GM23248 (cell line): ENCODE data around the gene TTC21B. TPM values are rescaled to one million over a fixed set of nuclear protein-coding genes. Genes with fewer than 3 reads are reported as not detected.

ENCODE experiments used
- DNase-seq: peaks from one replicate; pipeline ENCODE4 v3.0.0-alpha.2; 2015
- H2AFZ ChIP-seq: fragments of 200-600 bp; sonication (generic); 2 replicates; pipeline ENCODE4 v1.6.1; 2016; ENCODE audit warnings: antibody characterized with exemption
- H3F3A ChIP-seq: fragments of 200-600 bp; sonication (generic); 2 replicates; pipeline ENCODE4 v1.6.1; 2016; ENCODE audit warnings: mild to moderate bottlenecking, antibody characterized with exemption, mixed run types; ENCODE audit not compliant: insufficient read depth
- H3K27ac ChIP-seq: fragments of 200-600 bp; sonication (generic); 2 replicates; pipeline ENCODE4 v1.5.1; 2016; ENCODE audit warnings: mild to moderate bottlenecking
- H3K27me3 ChIP-seq: fragments of 200-600 bp; sonication (generic); replicated peaks from 2 replicates; pipeline ENCODE4 v1.6.1; 2016; ENCODE audit warnings: mild to moderate bottlenecking; ENCODE audit not compliant: insufficient read depth
- H3K36me3 ChIP-seq: fragments of 200-600 bp; sonication (generic); 2 replicates; pipeline ENCODE4 v1.6.1; 2016; ENCODE audit warnings: low read depth, mild to moderate bottlenecking
- H3K4me1 ChIP-seq: fragments of 200-600 bp; sonication (generic); 2 replicates; pipeline ENCODE4 v1.6.1; 2016; ENCODE audit warnings: mild to moderate bottlenecking; ENCODE audit not compliant: insufficient read depth
- H3K4me2 ChIP-seq: fragments of 200-600 bp; sonication (generic); one replicate; pipeline ENCODE4 v1.6.1; 2016; ENCODE audit warnings: mild to moderate bottlenecking; ENCODE audit not compliant: unreplicated experiment
- H3K4me3 ChIP-seq: fragments of 200-600 bp; sonication (generic); 2 replicates; pipeline ENCODE4 v1.5.1; 2016; ENCODE audit warnings: mild to moderate bottlenecking
- H3K79me2 ChIP-seq: fragments of 200-600 bp; sonication (generic); 2 replicates; pipeline ENCODE4 v1.6.1; 2016; ENCODE audit warnings: mild to moderate bottlenecking; ENCODE audit not compliant: insufficient read depth
- H3K9ac ChIP-seq: fragments of 200-600 bp; sonication (generic); 2 replicates; pipeline ENCODE4 v1.6.1; 2016; ENCODE audit warnings: mild to moderate bottlenecking
- H3K9me2 ChIP-seq: fragments of 200-600 bp; sonication (generic); 2 replicates; pipeline ENCODE4 v1.6.1; 2016; ENCODE audit warnings: mixed run types, mild to moderate bottlenecking, moderate library complexity; ENCODE audit not compliant: insufficient read depth
- H3K9me3 ChIP-seq: fragments of 200-600 bp; sonication (generic); one replicate; pipeline ENCODE4 v1.6.1; 2017; ENCODE audit warnings: low read depth
- H4K20me1 ChIP-seq: fragments of 200-600 bp; sonication (generic); 2 replicates; pipeline ENCODE4 v1.6.0; 2016; ENCODE audit not compliant: insufficient read depth
- EZH2 ChIP-seq: fragments of 200-600 bp; sonication (generic); IDR thresholded peaks from 2 replicates; pipeline ENCODE4 v1.6.1; 2018; ENCODE audit warnings: antibody characterized with exemption, mild to moderate bottlenecking; ENCODE audit not compliant: insufficient read depth, poor library complexity, severe bottlenecking
- EZH2phosphoT487 ChIP-seq: fragments of 200-600 bp; sonication (generic); IDR thresholded peaks from 2 replicates; pipeline ENCODE4 v1.6.1; 2018; ENCODE audit warnings: antibody characterized with exemption, moderate library complexity, mild to moderate bottlenecking, low read depth; ENCODE audit not compliant: insufficient read depth
- WGBS, 2 experiments: methylation state at CpG; one replicate each; pipeline ENCODE4 v1.1.6; 2015 to 2017; ENCODE audit warnings: low lambda C conversion rate in 2 of 2, low coverage in 1 of 2; ENCODE audit errors: missing lambda C conversion rate in 2 of 2; 5-methylcytosine and 5-hydroxymethylcytosine counted together
- in situ Hi-C: fragments of 300-500 bp; cut with MboI; formaldehyde crosslinking; loops from 2 replicates; pipeline ENCODE4 v1.15.0; 2020
- polyA plus RNA-seq: library from polyadenylated mRNA; unstranded; fragments of >200 nt; fragmentation: Nextera tagmentation; extraction: Ambion mirVana; gene quantifications from 2 replicates; pipeline ENCODE4 v1.2.1, GENCODE V29; 2016
- total RNA-seq: library from RNA; depleted of rRNA; stranded (reverse); fragments of >200 nt; shearing (Covaris generic); gene quantifications from 2 replicates; pipeline ENCODE4 v1.2.3, GENCODE V29; 2014

The TTC21B gene
- total and polyA plus RNA-seq, 2 experiments from 2014 or later, result 6.6 to 15.3 TPM

DNA sequence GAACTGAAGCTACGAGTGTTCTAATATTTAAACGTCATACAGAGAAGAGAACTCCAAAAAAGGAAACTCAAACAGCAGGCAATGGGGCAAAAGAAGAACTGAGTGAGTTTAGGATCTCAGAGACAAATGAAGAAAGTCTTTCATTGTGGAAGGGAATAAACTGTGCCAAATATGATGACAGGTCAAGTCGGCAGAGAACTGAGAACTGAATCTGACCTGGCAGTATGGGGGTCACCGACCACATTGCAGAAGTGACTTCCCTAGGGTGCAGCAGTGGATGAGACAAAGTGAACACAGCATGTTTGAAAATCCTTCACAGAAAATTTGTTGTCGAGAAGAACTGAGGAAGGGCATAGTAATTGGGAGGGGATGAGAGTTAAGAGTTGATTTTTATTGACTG is 55.9 kb downstream of the TTC21B start:
- Histone ChIP-seq H3K36me3 (peaks cover 26% of the 10 kb centered on the region), H4K20me1 (no peaks in the 10 kb centered on the region), H3K4me1 (no peaks in the 10 kb centered on the region), H3K4me2 (no peak overlapping the region), H3K9me3 (no peaks in the 10 kb centered on the region), H3K9ac (no peak overlapping the region), H3K79me2 (no peaks in the 10 kb centered on the region), H3K4me3 (no peak overlapping the region), H3K27me3 (no peaks in the 10 kb centered on the region), H3K27ac (no peak overlapping the region), H3K9me2 (no peaks in the 10 kb centered on the region), H3F3A (no peaks in the 10 kb centered on the region), H2AFZ (no peak overlapping the region)
- 93 to 95% methylated on average over 5 of the region's 5 CpGs for WGBS, 2 experiments
- DNase-seq, result no peak
- TF ChIP-seq EZH2phosphoT487, result no peak
- TF ChIP-seq EZH2, result no peak
- in situ Hi-C loops, result no loop called here

DNA sequence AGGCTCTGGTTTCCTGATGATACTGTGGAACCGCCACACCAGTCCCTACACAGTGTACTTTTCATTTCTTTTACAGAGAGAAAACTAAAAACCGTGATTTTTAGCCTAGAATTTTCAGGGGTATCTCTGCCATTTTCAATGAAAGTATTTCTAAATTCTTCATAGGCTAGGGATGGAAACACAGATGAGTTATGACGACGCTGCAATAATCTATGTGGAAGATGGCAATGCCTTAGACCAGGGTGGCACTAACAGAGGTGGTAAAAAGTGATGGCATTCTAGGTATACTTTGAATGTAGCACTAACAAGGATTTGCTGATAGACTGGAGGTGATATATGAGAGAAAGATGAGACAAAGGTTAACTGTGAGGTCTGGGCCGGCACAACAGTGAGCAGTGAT is 56.5 kb downstream of the TTC21B start:
- H3K9ac ChIP-seq, result no peak overlapping the region
- TF ChIP-seq EZH2phosphoT487, result no peak
- TF ChIP-seq EZH2, result no peak
- no peak overlapping the region for H2AFZ ChIP-seq
- in situ Hi-C loops, result no loop called here
- H3K4me1 ChIP-seq, result no peaks in the 10 kb centered on the region
- H4K20me1 ChIP-seq, result no peaks in the 10 kb centered on the region
- no peak overlapping the region for H3K4me2 ChIP-seq
- H3F3A ChIP-seq, result no peaks in the 10 kb centered on the region
- no peaks in the 10 kb centered on the region for H3K27me3 ChIP-seq
- no peaks in the 10 kb centered on the region for H3K79me2 ChIP-seq
- H3K4me3 ChIP-seq, result no peak overlapping the region
- no peak for DNase-seq
- no peaks in the 10 kb centered on the region for H3K9me2 ChIP-seq
- WGBS, 2 experiments, result 96 to 99% methylated on average over 5 of the region's 5 CpGs
- peaks cover 26% of the 10 kb centered on the region for H3K36me3 ChIP-seq
- no peaks in the 10 kb centered on the region for H3K9me3 ChIP-seq
- H3K27ac ChIP-seq, result no peak overlapping the region

DNA sequence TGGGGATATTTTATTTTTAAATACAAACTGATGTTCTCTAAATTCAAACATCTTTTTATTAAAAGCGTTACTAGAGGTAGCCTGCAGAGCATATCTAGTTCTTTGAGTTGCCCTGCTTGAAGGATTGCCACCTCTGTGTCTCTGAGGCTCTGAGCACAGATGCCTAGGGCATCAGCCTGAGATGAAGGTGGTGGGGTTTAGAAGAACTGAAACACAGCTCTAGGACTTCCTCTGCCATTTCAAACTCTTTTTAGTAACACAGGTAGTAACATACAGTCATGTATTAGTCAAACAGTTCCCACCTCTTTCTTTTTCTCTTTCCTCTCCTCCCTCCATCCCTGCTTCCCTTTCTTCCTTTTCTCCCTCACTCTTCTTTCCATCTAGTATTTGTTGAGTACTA is 57.6 kb downstream of the TTC21B start:
- in situ Hi-C loops, result no loop called here
- no peak overlapping the region for H3K4me2 ChIP-seq
- DNase-seq, result no peak

DNA sequence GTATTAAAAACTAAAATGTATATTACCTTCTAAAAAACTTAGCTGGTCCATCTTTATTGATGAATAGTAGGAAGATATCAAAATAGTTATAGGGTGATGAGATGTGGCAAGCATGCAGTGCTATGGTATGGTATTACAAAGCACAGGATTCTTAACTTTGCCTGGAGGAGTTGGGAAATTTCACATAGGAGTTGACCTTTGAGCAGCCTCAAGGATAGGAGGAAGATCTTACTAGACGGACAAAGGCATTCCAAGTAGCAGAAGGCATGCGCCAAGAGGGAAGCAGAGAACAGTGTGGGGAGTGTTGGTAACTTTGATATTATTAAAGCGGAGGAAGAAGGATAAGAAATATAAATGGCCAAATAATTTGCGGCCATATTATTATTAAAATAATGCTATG is 60.0 kb downstream of the TTC21B start:
- Histone ChIP-seq H3K9me2 (no peaks in the 10 kb centered on the region), H3K4me1 (no peaks in the 10 kb centered on the region), H2AFZ (no peak overlapping the region), H3K79me2 (no peaks in the 10 kb centered on the region), H3K9ac (no peak overlapping the region), H3K36me3 (peaks cover 17% of the 10 kb centered on the region), H3F3A (no peaks in the 10 kb centered on the region), H3K4me2 (no peak overlapping the region), H3K4me3 (no peak overlapping the region), H3K9me3 (no peaks in the 10 kb centered on the region), H3K27me3 (no peaks in the 10 kb centered on the region), H3K27ac (no peak overlapping the region), H4K20me1 (no peaks in the 10 kb centered on the region)
- in situ Hi-C loops, result no loop called here
- no peak for DNase-seq
- 95 to 96% methylated on average over 4 of the region's 4 CpGs for WGBS, 2 experiments
- TF ChIP-seq EZH2phosphoT487 (no peak), EZH2 (no peak)

More for the DNA sequence above, 57.6 kb downstream of the TTC21B start:
- H3K9ac ChIP-seq, result no peak overlapping the region
- no peak overlapping the region for H3K4me3 ChIP-seq
- H3K79me2 ChIP-seq, result no peaks in the 10 kb centered on the region
- TF ChIP-seq EZH2phosphoT487, result no peak
- no peak for TF ChIP-seq EZH2
- no peaks in the 10 kb centered on the region for H3K9me3 ChIP-seq
- H2AFZ ChIP-seq, result no peak overlapping the region
- H3K27me3 ChIP-seq, result no peaks in the 10 kb centered on the region
- H4K20me1 ChIP-seq, result no peaks in the 10 kb centered on the region
- 100% methylated on average over 1 of the region's 1 CpG for WGBS, 2 experiments
- no peaks in the 10 kb centered on the region for H3K4me1 ChIP-seq
- H3K36me3 ChIP-seq, result peaks cover 26% of the 10 kb centered on the region
- H3F3A ChIP-seq, result no peaks in the 10 kb centered on the region
- H3K27ac ChIP-seq, result no peak overlapping the region
- no peaks in the 10 kb centered on the region for H3K9me2 ChIP-seq

DNA sequence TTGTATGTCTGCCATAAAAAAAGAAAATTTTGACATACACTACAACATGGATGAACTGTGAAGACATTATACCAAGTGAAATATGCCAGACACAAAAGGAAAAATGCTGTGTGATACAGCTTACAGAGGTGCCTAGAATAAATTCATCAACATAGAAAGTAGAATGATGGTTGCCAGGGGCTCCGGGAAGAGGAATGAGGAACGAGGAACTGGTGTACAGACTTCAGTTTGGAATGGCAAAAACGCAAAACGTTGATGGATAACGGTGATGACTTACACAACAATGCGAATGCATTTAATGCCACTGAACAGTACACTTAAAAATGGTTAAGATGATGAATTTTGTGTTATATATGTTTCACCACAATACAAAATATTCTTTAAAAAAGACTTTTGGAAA is 61.0 kb downstream of the TTC21B start:
- Histone ChIP-seq H3F3A (no peaks in the 10 kb centered on the region), H3K4me3 (no peak overlapping the region), H3K27ac (no peak overlapping the region), H3K4me1 (no peaks in the 10 kb centered on the region), H2AFZ (no peak overlapping the region), H4K20me1 (no peaks in the 10 kb centered on the region), H3K4me2 (no peak overlapping the region), H3K27me3 (no peaks in the 10 kb centered on the region), H3K9me3 (no peaks in the 10 kb centered on the region), H3K9me2 (no peaks in the 10 kb centered on the region), H3K79me2 (no peaks in the 10 kb centered on the region), H3K36me3 (peaks cover 12% of the 10 kb centered on the region), H3K9ac (no peak overlapping the region)
- no peak for TF ChIP-seq EZH2phosphoT487
- no peak for TF ChIP-seq EZH2
- no peak for DNase-seq
- in situ Hi-C loops, result no loop called here
- 99% methylated on average over 6 of the region's 6 CpGs for WGBS, 2 experiments
